HK-2 (cell line): ENCODE data around the gene TRIM24.
A peak's percentile ranks its signal among the peaks of the same experiment; 100 is the strongest.
"Not testable (repeated sequence)": the region's sequence is repeated elsewhere in the genome, so short reads cannot be mapped to it uniquely, and the experiment has no call there.

Source experiments
- DNase-seq: peaks from one replicate; pipeline ENCODE4 v3.0.0-alpha.2; 2018; ENCODE audit not compliant: unreplicated experiment

The TRIM24 gene

GRCh38 chr7:138460649-138461607, 869 bp downstream of the TRIM24 start:
- peak; percentile 56 for DNase-seq

- DNase-seq: not testable (repeated sequence)
Measured at GRCh38 chr7:138463291-138463618, 3.2 kb downstream of the TRIM24 start.

- DNase-seq: no peak
Measured at GRCh38 chr7:138465046-138465445, 5.0 kb downstream of the TRIM24 start.

GRCh38 chr7:138466069-138466756, 6.2 kb downstream of the TRIM24 start:
- not testable (repeated sequence) for DNase-seq

- no peak for DNase-seq
Measured at GRCh38 chr7:138468244-138469123, 8.4 kb downstream of the TRIM24 start.

- DNase-seq: no peak
Measured at GRCh38 chr7:138470391-138471157, 10.5 kb downstream of the TRIM24 start.

- no peak for DNase-seq
Measured at GRCh38 chr7:138472292-138473079, 12.4 kb downstream of the TRIM24 start.

GRCh38 chr7:138475377-138475776, 15.3 kb downstream of the TRIM24 start:
- no peak for DNase-seq

GRCh38 chr7:138477081-138477578, 17.1 kb downstream of the TRIM24 start:
- no peak for DNase-seq

- DNase-seq: no peak
Measured at GRCh38 chr7:138477581-138477980, 17.5 kb downstream of the TRIM24 start.

GRCh38 chr7:138478499-138478908, 18.4 kb downstream of the TRIM24 start:
- DNase-seq: no peak

- no peak for DNase-seq
Measured at GRCh38 chr7:138480527-138480926, 20.5 kb downstream of the TRIM24 start.

- no peak for DNase-seq
Measured at GRCh38 chr7:138481447-138482380, 21.7 kb downstream of the TRIM24 start.

- DNase-seq: no peak
Measured at GRCh38 chr7:138483531-138483930, 23.5 kb downstream of the TRIM24 start.

GRCh38 chr7:138485508-138485907, 25.4 kb downstream of the TRIM24 start:
- DNase-seq: not testable (repeated sequence)

GRCh38 chr7:138489139-138489538, 29.1 kb downstream of the TRIM24 start:
- DNase-seq: not testable (repeated sequence)

- no peak for DNase-seq
Measured at GRCh38 chr7:138491612-138492386, 31.7 kb downstream of the TRIM24 start.

GRCh38 chr7:138492423-138492822, 32.4 kb downstream of the TRIM24 start:
- DNase-seq: no peak
